CD4-positive, CD25-positive, alpha-beta regulatory T cell (primary cell): ENCODE results near the gene ACTN2. TPM values are rescaled to one million over a fixed set of nuclear protein-coding genes. Genes with fewer than 3 reads are reported as not detected.

Source experiments
- ATAC-seq, 2 donors: fragments of 150-1000 bp; cut with Tn5 transposase; one replicate each; pipeline ENCODE4 v1.10.0; 2021; ENCODE audit warnings: low read depth in 2 of 2, moderate number of reproducible peaks in 2 of 2, moderate library complexity in 1 of 2
- DNase-seq, 3 donors: peaks; one replicate each; pipeline versions ENCODE4 v3.0.0 to v3.0.0-alpha.2; 2012 to 2022; ENCODE audit warnings: mixed read lengths in 1 of 3
- H3K27ac ChIP-seq: one replicate; pipeline ENCODE4 v1.7.0; 2013; ENCODE audit warnings: mild to moderate bottlenecking, low read length; ENCODE audit not compliant: insufficient read depth, poor library complexity, severe bottlenecking
- H3K27me3 ChIP-seq: one replicate; pipeline ENCODE4 v1.7.0; 2013; ENCODE audit warnings: low read length; ENCODE audit not compliant: control insufficient read depth, insufficient read depth
- H3K36me3 ChIP-seq: one replicate; pipeline ENCODE4 v1.7.0; 2013; ENCODE audit warnings: mild to moderate bottlenecking, low read length, moderate library complexity; ENCODE audit not compliant: control insufficient read depth, insufficient read depth
- H3K4me1 ChIP-seq: 2 replicates; pipeline ENCODE4 v1.7.0; 2013; ENCODE audit warnings: mild to moderate bottlenecking, low read length; ENCODE audit not compliant: insufficient read depth, control insufficient read depth, poor library complexity, severe bottlenecking
- H3K4me3 ChIP-seq: one replicate; pipeline ENCODE4 v1.7.0; 2013; ENCODE audit warnings: low read depth, mild to moderate bottlenecking, low read length, moderate library complexity
- H3K9me3 ChIP-seq, 2 experiments: 1 replicate in 1 of 2; 2 replicates in 1 of 2; pipeline ENCODE4 v1.7.0; 2013; ENCODE audit warnings: low read length in 2 of 2, mild to moderate bottlenecking in 1 of 2, moderate library complexity in 1 of 2; ENCODE audit not compliant: control insufficient read depth in 2 of 2
- H3K27ac Mint-ChIP-seq, 3 donors: one replicate each; pipeline ENCODE4 v1.8.0; 2020 to 2022; ENCODE audit warnings: mild to moderate bottlenecking in 3 of 3, mixed read lengths in 3 of 3, moderate library complexity in 2 of 3
- H3K27me3 Mint-ChIP-seq: one replicate; pipeline ENCODE4 v1.8.0; 2022; ENCODE audit warnings: mild to moderate bottlenecking, mixed read lengths
- H3K36me3 Mint-ChIP-seq: one replicate; pipeline ENCODE4 v1.8.0; 2020; ENCODE audit warnings: mixed read lengths
- H3K4me1 Mint-ChIP-seq, 4 donors: one replicate each; pipeline ENCODE4 v1.8.0; 2020 to 2022; ENCODE audit warnings: mixed read lengths in 4 of 4, mild to moderate bottlenecking in 1 of 4
- H3K4me3 Mint-ChIP-seq, 4 donors: one replicate each; pipeline ENCODE4 v1.8.0; 2020 to 2022; ENCODE audit warnings: mild to moderate bottlenecking in 4 of 4, mixed read lengths in 4 of 4, moderate library complexity in 3 of 4
- H3K9me3 Mint-ChIP-seq, 7 donors: one replicate each; pipeline ENCODE4 v1.8.0; 2020 to 2022; ENCODE audit warnings: mixed read lengths in 7 of 7, mild to moderate bottlenecking in 3 of 7, moderate library complexity in 2 of 7
- polyA plus RNA-seq, 4 donors: library from polyadenylated mRNA; unstranded; fragments of 300-500 nt; fragmentation: Illumina TruSeq; gene quantifications; one replicate each; pipeline ENCODE4 v1.2.3, GENCODE V29; 2021
- total RNA-seq: library from RNA; stranded (reverse); gene quantifications from one replicate; pipeline ENCODE4 v1.2.3, GENCODE V29; 2022

The ACTN2 gene
- total and polyA plus RNA-seq, 5 donors from 2014 or later = not detected

- no peak overlapping the region for H3K27ac Mint-ChIP-seq
- no peaks in the 10 kb centered on the region for H3K36me3 Mint-ChIP-seq
- H3K4me1 Mint-ChIP-seq = peaks cover 0 to 7% (median 5%) of the 10 kb centered on the region in 4 donors
- no peak overlapping the region for H3K4me3 Mint-ChIP-seq
- no peaks in the 10 kb centered on the region for H3K9me3 ChIP-seq
- DNase-seq (no peak), ATAC-seq (no peak)
- no peak overlapping the region for H3K27ac ChIP-seq
- H3K4me3 ChIP-seq = no peak overlapping the region
- H3K4me1 ChIP-seq = peaks cover 6% of the 10 kb centered on the region
- H3K36me3 ChIP-seq = no peaks in the 10 kb centered on the region
- H3K9me3 Mint-ChIP-seq = peaks cover 0 to 4% (median 0%) of the 10 kb centered on the region in 7 donors
- H3K27me3 Mint-ChIP-seq = peaks cover 44% of the 10 kb centered on the region
- H3K27me3 ChIP-seq = peaks cover 31% of the 10 kb centered on the region
Observed at GRCh38 chr1:236692128-236692527, 5.8 kb downstream of the ACTN2 start.

DNA sequence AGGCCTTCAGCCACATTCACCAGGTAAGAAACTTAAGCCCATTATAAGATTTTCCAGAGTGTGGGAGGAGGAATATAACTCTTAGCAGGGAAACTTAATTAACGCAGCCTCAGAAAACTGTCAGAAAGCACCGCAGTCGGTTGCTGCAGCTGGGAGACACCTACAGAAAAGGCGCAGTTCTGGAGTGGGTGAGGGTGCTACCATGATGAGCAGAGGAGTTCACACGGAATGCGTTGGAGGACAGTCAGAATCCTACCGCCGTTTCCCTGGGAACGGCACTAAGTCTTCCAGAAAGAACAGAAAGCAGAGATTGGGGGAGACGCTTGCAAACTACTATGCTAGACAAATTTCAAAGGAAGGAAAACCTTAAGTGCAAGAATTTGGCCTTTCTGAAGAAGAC lies 6.4 kb downstream of the ACTN2 start:
- Histone ChIP-seq H3K4me1 (no peaks in the 10 kb centered on the region), H3K4me3 (no peak overlapping the region), H3K36me3 (no peaks in the 10 kb centered on the region), H3K27me3 (peaks cover 24% of the 10 kb centered on the region), H3K9me3 (no peaks in the 10 kb centered on the region), H3K27ac (no peak overlapping the region)
- no peaks in the 10 kb centered on the region for H3K36me3 Mint-ChIP-seq
- peaks cover 37% of the 10 kb centered on the region for H3K27me3 Mint-ChIP-seq
- H3K4me1 Mint-ChIP-seq = peaks cover 0 to 2% (median 1%) of the 10 kb centered on the region in 4 donors
- ATAC-seq = no peak
- no peak overlapping the region for H3K27ac Mint-ChIP-seq
- no peak for DNase-seq
- H3K9me3 Mint-ChIP-seq = peaks cover 0 to 4% (median 0%) of the 10 kb centered on the region in 7 donors
- H3K4me3 Mint-ChIP-seq = no peak overlapping the region

DNA sequence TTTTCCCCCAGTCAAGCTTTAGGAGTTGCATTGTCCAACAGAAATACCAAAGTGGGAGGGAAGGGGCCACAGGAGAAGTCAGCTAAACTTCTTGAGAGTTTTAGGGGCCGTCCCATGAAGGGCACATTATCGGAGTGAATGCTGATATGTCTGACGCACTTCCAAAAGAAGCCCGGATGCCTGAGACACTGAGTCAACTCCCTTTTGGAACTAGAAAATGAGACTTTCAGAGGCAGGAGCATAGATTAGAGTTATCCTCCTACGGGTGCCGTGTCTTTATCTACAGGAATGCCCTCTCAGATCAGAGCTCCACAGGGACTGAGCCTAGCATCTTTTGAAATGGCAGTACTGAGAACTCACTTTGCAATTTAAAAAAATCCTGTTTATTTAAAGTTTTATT lies 13.1 kb downstream of the ACTN2 start:
- DNase-seq (no peak), ATAC-seq (no peak)
- Mint-ChIP-seq H3K27ac (no peak overlapping the region), H3K4me1 (no peaks in the 10 kb centered on the region), H3K9me3 (no peaks in the 10 kb centered on the region), H3K27me3 (peaks cover 20% of the 10 kb centered on the region), H3K4me3 (no peak overlapping the region), H3K36me3 (no peaks in the 10 kb centered on the region)
- H3K27me3 ChIP-seq = no peaks in the 10 kb centered on the region
- H3K9me3 ChIP-seq = no peaks in the 10 kb centered on the region
- H3K27ac ChIP-seq = no peak overlapping the region
- no peak overlapping the region for H3K4me3 ChIP-seq
- H3K4me1 ChIP-seq = no peaks in the 10 kb centered on the region
- H3K36me3 ChIP-seq = no peaks in the 10 kb centered on the region

GRCh38 chr1:236700903-236701302 lies 14.6 kb downstream of the ACTN2 start:
- H3K4me1 Mint-ChIP-seq = no peaks in the 10 kb centered on the region
- DNase-seq (no peak), ATAC-seq (no peak)
- no peaks in the 10 kb centered on the region for H3K27me3 ChIP-seq
- no peak overlapping the region for H3K27ac ChIP-seq
- no peak overlapping the region for H3K27ac Mint-ChIP-seq
- H3K4me3 Mint-ChIP-seq = no peak overlapping the region
- no peaks in the 10 kb centered on the region for H3K9me3 ChIP-seq
- H3K4me3 ChIP-seq = no peak overlapping the region
- H3K27me3 Mint-ChIP-seq = peaks cover 20% of the 10 kb centered on the region
- H3K36me3 ChIP-seq = no peaks in the 10 kb centered on the region
- H3K9me3 Mint-ChIP-seq = no peaks in the 10 kb centered on the region
- H3K4me1 ChIP-seq = no peaks in the 10 kb centered on the region
- no peaks in the 10 kb centered on the region for H3K36me3 Mint-ChIP-seq

- peaks cover 20% of the 10 kb centered on the region for H3K27me3 Mint-ChIP-seq
- H3K4me3 Mint-ChIP-seq = no peak overlapping the region
- ATAC-seq (no peak), DNase-seq (no peak)
- H3K36me3 Mint-ChIP-seq = no peaks in the 10 kb centered on the region
- Histone ChIP-seq H3K27ac (no peak overlapping the region), H3K36me3 (no peaks in the 10 kb centered on the region), H3K27me3 (no peaks in the 10 kb centered on the region), H3K4me1 (no peaks in the 10 kb centered on the region), H3K9me3 (no peaks in the 10 kb centered on the region), H3K4me3 (no peak overlapping the region)
- no peaks in the 10 kb centered on the region for H3K4me1 Mint-ChIP-seq
- H3K27ac Mint-ChIP-seq = no peak overlapping the region
- H3K9me3 Mint-ChIP-seq = no peaks in the 10 kb centered on the region
Observed at GRCh38 chr1:236701782-236702181, 15.5 kb downstream of the ACTN2 start.

GRCh38 chr1:236702791-236703394 lies 16.6 kb downstream of the ACTN2 start:
- Mint-ChIP-seq H3K4me3 (no peak overlapping the region), H3K9me3 (no peaks in the 10 kb centered on the region), H3K4me1 (no peaks in the 10 kb centered on the region), H3K27me3 (peaks cover 20% of the 10 kb centered on the region), H3K27ac (no peak overlapping the region), H3K36me3 (no peaks in the 10 kb centered on the region)
- Histone ChIP-seq H3K27me3 (peaks cover 4% of the 10 kb centered on the region), H3K36me3 (no peaks in the 10 kb centered on the region), H3K27ac (no peak overlapping the region), H3K9me3 (no peaks in the 10 kb centered on the region), H3K4me1 (no peaks in the 10 kb centered on the region), H3K4me3 (no peak overlapping the region)
- DNase-seq (no peak), ATAC-seq (no peak)

DNA sequence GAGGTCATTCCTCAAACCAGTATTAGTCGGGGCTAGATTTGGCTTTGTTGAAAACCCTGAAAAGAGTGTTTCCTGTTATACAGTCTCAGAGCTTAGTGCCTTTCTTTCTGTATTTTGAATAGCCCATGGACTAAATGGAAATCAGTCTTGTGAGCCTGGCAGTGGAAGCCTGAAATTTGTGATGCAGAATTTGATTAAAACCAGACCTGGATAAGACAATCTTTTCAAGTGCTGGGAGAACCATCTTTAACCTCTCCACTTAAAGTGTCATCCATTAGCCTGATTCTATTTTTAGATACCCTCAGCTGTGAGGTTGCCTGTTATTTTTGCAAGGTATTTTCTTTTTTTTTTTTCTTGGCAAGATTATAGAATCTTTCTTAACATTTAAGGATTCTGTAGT lies 19.5 kb downstream of the ACTN2 start:
- H3K4me1 ChIP-seq = no peaks in the 10 kb centered on the region
- Mint-ChIP-seq H3K9me3 (no peaks in the 10 kb centered on the region), H3K4me3 (no peak overlapping the region), H3K27ac (no peak overlapping the region), H3K27me3 (peaks cover 15% of the 10 kb centered on the region), H3K36me3 (no peaks in the 10 kb centered on the region), H3K4me1 (no peaks in the 10 kb centered on the region)
- no peaks in the 10 kb centered on the region for H3K36me3 ChIP-seq
- DNase-seq (no peak), ATAC-seq (no peak)
- H3K27ac ChIP-seq = no peak overlapping the region
- H3K9me3 ChIP-seq = no peaks in the 10 kb centered on the region
- no peak overlapping the region for H3K4me3 ChIP-seq
- peaks cover 7% of the 10 kb centered on the region for H3K27me3 ChIP-seq

- Mint-ChIP-seq H3K27me3 (peaks cover 17% of the 10 kb centered on the region), H3K4me1 (no peaks in the 10 kb centered on the region), H3K36me3 (no peaks in the 10 kb centered on the region), H3K4me3 (no peak overlapping the region), H3K9me3 (no peaks in the 10 kb centered on the region), H3K27ac (no peak overlapping the region)
- Histone ChIP-seq H3K4me3 (no peak overlapping the region), H3K27ac (no peak overlapping the region), H3K36me3 (no peaks in the 10 kb centered on the region), H3K9me3 (no peaks in the 10 kb centered on the region), H3K27me3 (peaks cover 7% of the 10 kb centered on the region), H3K4me1 (no peaks in the 10 kb centered on the region)
- DNase-seq = no peak
- no peak for ATAC-seq
Observed at GRCh38 chr1:236706183-236706582, 19.9 kb downstream of the ACTN2 start.
